NB4 (cell line): ENCODE data around the gene AHRR.

Experiments used
- POLR2A ChIP-seq: IDR thresholded peaks from 2 replicates; pipeline ENCODE4 v1.6.1; 2011; ENCODE audit warnings: mild to moderate bottlenecking; ENCODE audit not compliant: insufficient read length; ENCODE audit errors: extremely low read depth
- TF ChIP-seq, protein P1 (sequence below): IDR thresholded peaks from one replicate; pipeline ENCODE4 v1.5.1; 2012; ENCODE audit warnings: low read depth, low read length

DNA sequence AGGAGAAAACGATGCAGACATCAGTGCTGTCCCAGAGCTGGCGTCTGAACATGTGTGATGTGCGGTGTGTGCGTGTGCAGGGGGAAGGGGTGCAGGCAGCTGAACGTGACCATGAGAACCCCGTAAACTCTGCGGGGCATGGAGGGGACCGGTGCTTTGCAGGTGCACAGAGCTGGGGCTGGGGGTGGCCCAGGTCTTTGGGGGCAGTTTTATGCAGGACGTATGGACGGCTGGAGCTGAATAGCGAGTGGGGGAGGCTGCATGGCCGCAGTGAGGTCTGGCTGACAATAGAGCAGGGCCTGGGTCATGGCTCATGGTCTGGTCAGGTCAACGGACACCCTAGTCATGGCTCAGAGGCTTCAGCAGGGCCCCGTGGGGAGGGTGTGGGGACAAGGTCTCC lies 118.1 kb downstream of the AHRR start:
- TF ChIP-seq, protein P1, sequence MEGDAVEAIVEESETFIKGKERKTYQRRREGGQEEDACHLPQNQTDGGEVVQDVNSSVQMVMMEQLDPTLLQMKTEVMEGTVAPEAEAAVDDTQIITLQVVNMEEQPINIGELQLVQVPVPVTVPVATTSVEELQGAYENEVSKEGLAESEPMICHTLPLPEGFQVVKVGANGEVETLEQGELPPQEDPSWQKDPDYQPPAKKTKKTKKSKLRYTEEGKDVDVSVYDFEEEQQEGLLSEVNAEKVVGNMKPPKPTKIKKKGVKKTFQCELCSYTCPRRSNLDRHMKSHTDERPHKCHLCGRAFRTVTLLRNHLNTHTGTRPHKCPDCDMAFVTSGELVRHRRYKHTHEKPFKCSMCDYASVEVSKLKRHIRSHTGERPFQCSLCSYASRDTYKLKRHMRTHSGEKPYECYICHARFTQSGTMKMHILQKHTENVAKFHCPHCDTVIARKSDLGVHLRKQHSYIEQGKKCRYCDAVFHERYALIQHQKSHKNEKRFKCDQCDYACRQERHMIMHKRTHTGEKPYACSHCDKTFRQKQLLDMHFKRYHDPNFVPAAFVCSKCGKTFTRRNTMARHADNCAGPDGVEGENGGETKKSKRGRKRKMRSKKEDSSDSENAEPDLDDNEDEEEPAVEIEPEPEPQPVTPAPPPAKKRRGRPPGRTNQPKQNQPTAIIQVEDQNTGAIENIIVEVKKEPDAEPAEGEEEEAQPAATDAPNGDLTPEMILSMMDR: no peak
- peak; percentile 18 for TF ChIP-seq POLR2A
